GM18502 (cell line): ENCODE data around the gene RIC1.
"Not testable (repeated sequence)": the region's sequence is repeated elsewhere in the genome, so short reads cannot be mapped to it uniquely, and the experiment has no call there.

Experiments used
- ATAC-seq: cut with Tn5 transposase; IDR thresholded peaks from one replicate; pipeline ENCODE4 v1.9.1; 2021; ENCODE audit warnings: mild to moderate bottlenecking; ENCODE audit not compliant: unreplicated experiment, poor library complexity

RIC1 gene

DNA sequence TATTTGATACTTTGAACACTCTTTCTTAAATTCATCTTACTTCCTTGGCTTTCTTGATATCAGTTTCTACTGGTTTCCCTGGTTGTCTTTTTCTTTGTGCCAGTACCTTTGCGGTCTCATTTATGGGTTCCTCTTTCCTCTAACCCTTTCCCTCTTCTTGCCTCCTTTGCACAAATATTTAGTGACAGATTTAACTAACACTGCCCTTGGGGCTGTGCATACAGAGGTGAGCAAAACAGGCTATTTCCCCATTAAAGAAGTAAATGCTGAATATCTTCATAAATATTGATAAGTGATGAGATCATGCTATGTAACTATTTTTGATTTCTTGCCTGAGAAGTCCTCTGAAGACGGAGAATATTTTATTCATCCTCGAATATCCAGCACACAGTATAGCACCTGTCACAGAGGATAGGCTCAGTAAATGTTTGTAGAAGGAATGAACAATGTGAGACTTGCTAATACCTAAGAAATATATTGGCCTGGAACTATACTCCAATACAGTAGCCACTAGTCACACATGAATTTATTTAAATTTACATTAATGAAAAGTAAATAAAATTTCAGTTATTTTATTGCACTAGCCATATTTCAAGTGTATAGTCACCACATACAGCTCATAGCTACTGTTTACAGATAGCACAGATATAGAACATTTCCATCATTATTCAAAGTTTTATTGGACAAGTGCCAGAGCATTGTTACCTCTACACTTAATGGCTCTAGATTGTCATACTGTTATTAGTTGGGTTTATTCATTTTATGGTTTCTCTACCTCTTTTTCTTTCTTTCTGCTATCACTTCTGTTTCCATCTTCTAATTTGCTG, 90.4 kb downstream of the RIC1 start:
- ATAC-seq, result no peak

DNA sequence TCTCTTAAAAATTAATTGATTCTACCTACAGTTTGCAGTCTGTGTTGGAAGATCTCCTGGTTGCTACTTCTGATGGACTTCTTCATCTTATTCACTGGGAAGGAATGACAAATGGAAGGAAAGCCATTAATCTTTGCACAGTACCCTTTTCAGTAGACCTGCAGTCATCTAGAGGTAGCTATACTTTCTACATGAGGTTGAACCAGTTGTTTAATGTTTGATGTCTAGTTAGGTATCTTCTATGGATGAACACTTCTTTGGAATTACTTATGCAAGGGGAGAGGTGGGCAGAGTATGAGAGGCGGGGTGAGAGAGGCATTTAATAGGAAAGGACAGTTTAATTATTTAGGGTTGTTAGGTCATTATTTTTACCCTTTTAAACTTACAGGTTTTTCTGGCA, 91.2 kb downstream of the RIC1 start:
- no peak for ATAC-seq

DNA sequence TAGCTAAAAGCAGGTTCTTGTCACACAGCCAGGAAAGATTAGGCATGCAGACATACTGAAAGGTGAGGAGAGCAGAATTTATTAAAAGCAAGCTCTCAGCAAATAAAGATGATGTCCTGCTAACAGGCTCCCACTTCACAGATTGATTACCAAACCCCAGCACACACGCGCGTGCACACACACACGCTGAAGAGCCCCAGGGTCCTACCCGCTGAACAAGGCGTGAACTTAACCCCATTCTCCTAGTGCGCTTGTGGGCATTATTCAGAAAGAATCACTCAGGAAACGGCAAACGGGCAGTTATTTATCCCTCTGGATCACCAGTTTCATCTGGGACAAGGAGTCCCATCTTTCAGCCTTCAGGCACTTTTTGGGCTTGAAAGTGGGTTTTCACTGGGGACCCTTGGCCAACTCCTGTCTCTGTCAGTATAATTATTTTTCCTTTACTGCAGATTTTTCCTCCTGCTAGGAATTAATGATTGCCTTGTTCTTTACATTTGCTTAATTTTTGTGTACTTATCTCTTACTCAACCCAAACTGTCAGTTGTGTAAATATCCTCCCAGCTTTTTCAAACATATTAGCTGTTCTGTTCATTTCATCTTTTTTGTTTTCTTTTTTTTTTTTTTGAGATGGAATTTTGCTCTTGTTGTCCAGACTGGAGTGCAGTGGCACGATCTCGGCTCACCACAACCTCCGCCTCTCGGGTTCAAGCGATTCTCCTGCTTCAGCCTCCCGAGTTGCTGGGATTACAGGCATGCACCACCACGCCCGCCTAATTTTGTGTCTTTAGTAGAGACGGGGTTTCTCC, 92.6 kb downstream of the RIC1 start:
- ATAC-seq, result no peak

GRCh38 chr9:5722679-5723078, 93.8 kb downstream of the RIC1 start:
- not testable (repeated sequence) for ATAC-seq

GRCh38 chr9:5735072-5735471, 106.2 kb downstream of the RIC1 start:
- ATAC-seq, result no peak

DNA sequence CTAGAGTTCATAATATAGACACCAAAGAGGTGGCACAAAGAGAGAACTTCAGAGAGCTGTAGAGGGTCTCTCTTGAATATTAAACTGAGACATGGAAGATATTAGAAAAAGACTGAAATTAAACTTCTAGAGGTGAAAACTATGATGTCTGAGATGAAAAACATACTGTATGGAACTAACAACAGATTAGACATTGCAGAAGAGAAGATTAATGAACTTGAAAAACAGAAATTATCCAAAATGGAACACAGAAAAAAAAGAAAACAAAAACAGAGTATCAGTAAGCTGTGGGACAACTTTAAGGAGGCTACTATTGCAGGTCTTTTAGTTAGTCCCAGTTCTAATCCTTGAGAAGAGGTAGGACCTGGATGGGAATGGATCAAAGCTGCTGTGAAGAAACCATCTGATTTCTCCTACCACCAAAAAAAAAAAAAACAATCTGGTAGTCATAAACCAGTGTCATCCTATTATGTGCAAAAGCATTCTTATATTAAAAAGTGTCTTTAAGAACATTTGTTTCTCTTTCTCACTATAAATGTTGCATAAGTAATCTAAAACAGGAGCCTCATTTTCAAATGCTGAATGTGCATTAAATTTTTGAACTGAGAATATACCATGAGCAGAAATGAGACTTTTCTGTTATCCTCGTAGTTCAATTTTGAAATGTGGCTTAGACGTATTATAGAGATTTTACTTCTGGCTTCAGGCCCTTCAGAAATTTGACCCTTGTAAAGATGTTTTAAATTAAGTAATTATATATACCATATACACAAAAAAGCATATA, 107.8 kb downstream of the RIC1 start:
- no peak for ATAC-seq

- no peak for ATAC-seq
These were observed 114.2 kb downstream of the RIC1 start for GRCh38 chr9:5743109-5743508.

DNA sequence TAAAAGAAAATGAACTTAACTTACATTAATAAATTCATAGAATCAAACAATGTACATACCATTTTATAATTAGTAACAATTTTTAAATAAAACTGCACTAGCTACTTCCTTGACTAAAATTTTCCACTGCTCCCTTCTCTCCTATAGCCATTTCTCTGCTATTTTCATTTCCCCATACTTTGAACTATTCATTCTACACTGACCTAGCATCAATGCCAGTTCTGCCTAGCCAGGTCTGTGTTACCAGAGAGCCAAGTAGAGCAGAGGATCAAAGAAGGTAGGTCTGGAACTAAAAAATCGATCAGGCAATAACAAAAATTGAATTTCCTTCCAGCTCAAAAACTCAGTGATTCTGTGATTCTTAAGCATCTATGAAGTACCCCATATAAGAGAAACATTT, 119.5 kb downstream of the RIC1 start:
- no peak for ATAC-seq

GRCh38 chr9:5749306-5749705, 120.4 kb downstream of the RIC1 start:
- ATAC-seq, result no peak

DNA sequence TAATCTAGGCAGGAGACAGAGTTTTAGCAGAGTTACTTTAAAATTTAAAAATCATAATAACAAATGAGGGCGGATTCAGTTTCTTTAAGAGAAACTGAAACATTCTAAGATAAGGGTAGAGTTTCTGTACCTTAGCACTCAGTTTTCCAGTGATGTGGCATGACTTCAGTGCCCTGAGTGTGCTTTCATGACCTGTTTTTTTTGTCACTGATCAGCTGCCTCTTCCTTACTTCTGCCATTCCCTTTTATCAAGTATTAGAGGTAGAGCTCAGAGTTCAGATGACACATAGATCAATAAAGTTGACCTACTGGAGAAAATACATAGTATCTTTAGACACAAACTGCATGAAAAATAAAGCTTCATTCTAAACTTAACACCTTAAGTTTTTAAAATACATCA, 121.7 kb downstream of the RIC1 start:
- no peak for ATAC-seq

- ATAC-seq, result no peak
These were observed 127.7 kb downstream of the RIC1 start for GRCh38 chr9:5756633-5757032.

DNA sequence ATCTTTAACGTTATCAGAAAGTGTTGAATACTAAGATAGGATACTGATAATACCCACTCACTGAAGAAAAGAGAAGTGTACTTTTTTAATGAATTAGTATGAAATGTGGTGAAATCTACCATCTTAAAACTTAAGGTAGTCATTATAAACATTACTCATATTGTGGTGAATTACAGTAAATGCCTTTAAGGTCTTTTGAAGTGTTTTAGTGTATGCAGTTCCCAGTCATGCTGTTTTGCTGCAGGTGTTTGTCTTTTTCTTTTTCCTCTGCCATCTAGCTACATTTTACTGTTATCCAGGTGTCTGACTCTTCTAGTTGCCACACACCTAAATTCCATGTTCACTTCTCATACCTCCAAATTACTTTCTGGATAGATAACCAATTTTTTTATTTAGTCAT, 131.4 kb downstream of the RIC1 start:
- no peak for ATAC-seq

- no peak for ATAC-seq
These were observed 133.5 kb downstream of the RIC1 start for GRCh38 chr9:5762421-5762820.

GRCh38 chr9:5764130-5764868, 135.4 kb downstream of the RIC1 start:
- ATAC-seq, result peak; percentile 86

DNA sequence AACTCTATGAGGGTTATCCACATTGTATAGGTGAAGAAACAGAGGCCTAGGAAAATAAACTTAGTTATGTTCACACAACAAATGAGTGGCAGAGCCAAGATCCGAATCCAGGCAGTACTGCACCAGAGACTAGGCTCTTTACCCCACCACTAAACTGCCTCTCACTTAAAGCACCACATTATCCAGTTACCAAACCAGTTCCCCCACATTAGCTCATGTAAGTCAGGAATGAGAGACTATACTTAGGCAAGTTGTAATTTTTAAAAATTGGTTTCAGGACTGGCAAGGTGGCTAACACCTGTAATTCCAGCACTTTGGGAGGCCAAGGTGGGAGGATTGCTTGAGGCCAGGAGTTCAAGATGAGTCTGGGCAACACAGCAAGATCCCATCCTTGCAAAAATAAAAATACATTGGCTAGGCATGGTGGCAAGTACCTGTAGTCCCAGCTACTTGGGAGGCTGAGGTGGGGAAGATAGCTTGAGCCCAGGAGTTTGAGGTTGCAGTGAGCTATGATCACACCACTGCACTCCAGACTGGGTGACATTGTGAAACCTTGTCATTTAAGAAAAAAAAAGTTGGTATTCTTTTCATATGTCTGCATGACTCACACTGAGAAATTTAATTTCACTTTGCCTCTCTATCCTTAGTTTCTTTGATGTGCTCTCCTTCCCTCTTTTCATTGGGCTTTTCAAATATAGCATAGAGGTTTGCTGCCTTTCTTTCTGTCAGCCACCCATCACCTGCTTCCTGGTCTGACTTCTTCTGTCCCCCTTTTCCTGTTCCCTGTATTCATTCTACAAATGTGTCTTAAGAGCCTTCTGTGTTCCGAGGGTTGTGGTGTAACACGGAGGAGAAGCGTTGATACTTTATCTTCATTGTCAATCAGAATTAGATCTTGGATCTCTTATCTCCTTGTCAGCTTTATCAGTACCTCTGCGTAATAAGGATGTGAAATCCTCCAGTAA, 139.3 kb downstream of the RIC1 start:
- peak; percentile 59 for ATAC-seq

DNA sequence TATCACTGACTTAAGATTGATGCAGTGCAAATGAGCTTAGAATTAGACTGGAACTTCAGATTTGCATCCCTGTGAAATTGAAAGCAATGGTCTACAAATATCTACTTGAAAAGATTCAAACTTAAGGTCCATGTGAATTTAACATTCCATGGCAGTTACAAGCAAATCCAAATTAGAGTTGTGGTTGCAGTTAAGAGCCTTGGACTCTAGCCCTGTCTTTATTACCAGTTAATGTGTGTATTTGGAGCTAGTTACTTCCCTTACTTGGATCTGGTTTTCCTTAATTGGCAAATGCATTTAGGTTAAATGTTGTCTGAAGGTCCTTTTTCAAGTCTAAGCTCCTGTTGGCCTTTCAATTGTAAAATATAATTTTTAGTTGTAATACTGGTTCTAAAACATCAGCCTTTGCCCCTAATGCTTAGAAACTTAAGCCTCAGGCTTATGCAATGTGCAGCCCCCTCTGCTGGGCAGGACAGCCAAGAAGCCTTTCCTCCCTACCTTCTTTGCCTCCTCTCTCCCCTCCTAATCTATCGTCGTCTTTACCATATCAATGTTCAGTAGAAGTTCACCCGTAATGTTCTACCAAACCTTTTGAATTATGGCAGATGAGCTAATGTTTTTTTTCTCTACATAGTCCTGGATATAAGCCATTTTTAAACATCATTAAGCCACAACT, 144.6 kb downstream of the RIC1 start:
- ATAC-seq, result no peak

- no peak for ATAC-seq
These were observed 149.9 kb downstream of the RIC1 start for GRCh38 chr9:5778805-5779204.

- not testable (repeated sequence) for ATAC-seq
These were observed 150.9 kb downstream of the RIC1 start for GRCh38 chr9:5779705-5780218.
